Measurements from ENCODE around the gene CLPTM1L. TPM values are rescaled to one million over a fixed set of nuclear protein-coding genes. Genes with fewer than 3 reads are reported as not detected.
"Not testable (repeated sequence)": the region's sequence is repeated elsewhere in the genome, so short reads cannot be mapped to it uniquely, and the experiment has no call there.

CLPTM1L gene
- total and polyA plus RNA-seq, 12 donors = 40.7 to 96.5 (median 83.2) TPM

GRCh38 chr5:1363160-1363559 is 18.3 kb upstream of the CLPTM1L start:
- peaks cover 30% of the 10 kb centered on the region for H3K27me3 ChIP-seq
- no peaks in the 10 kb centered on the region for H3K9me3 ChIP-seq (replicated peaks in 1 of 3)
- H3K4me3 ChIP-seq = no peak overlapping the region
- no peak overlapping the region for H3K27ac ChIP-seq
- no peaks in the 10 kb centered on the region for H3K4me1 ChIP-seq (replicated peaks in 1 of 2)
- intact Hi-C loops (cut with DNase I) = no loop called here
- 36 to 47% (median 38%) methylated on average over 6 of the region's 6 CpGs for WGBS, 4 donors
- H3K36me3 ChIP-seq (replicated peaks in 1 of 2) = no peaks in the 10 kb centered on the region
- DNase-seq = no peak
- TF ChIP-seq CTCF (IDR thresholded peaks at IDR 0.05) (no peak), POLR2A (IDR thresholded peaks at IDR 0.05) (no peak)

- H3K27me3 ChIP-seq = peaks cover 36% of the 10 kb centered on the region
- no peaks in the 10 kb centered on the region for H3K36me3 ChIP-seq (replicated peaks in 1 of 2)
- H3K27ac ChIP-seq = no peak overlapping the region
- intact Hi-C loops (cut with DNase I) = no loop called here
- no peaks in the 10 kb centered on the region for H3K9me3 ChIP-seq (replicated peaks in 1 of 3)
- no peak for DNase-seq
- H3K4me3 ChIP-seq = no peak overlapping the region
- 75 to 80% (median 77%) methylated on average over 29 of the region's 29 CpGs for WGBS, 4 donors
- no peak for TF ChIP-seq CTCF (IDR thresholded peaks at IDR 0.05)
- no peak for TF ChIP-seq POLR2A (IDR thresholded peaks at IDR 0.05)
- no peaks in the 10 kb centered on the region for H3K4me1 ChIP-seq (replicated peaks in 1 of 2)
Measured at GRCh38 chr5:1362242-1363015, 17.5 kb upstream of the CLPTM1L start.

GRCh38 chr5:1360861-1361260 is 16.0 kb upstream of the CLPTM1L start:
- DNase-seq = no peak
- WGBS, 4 donors = 53 to 81% (median 61%) methylated on average over 3 to 4 of the region's 4 CpGs
- Histone ChIP-seq H3K4me3 (no peak overlapping the region), H3K4me1 (replicated peaks in 1 of 2) (no peaks in the 10 kb centered on the region), H3K27me3 (peaks cover 37% of the 10 kb centered on the region), H3K36me3 (replicated peaks in 1 of 2) (no peaks in the 10 kb centered on the region), H3K27ac (no peak overlapping the region), H3K9me3 (replicated peaks in 1 of 3) (no peaks in the 10 kb centered on the region)
- intact Hi-C loops (cut with DNase I) = no loop called here
- TF ChIP-seq POLR2A (IDR thresholded peaks at IDR 0.05) (no peak), CTCF (IDR thresholded peaks at IDR 0.05) (no peak)

GRCh38 chr5:1360367-1360766 is 15.5 kb upstream of the CLPTM1L start:
- H3K4me1 ChIP-seq (replicated peaks in 1 of 2); H3K4me3 ChIP-seq; H3K9me3 ChIP-seq (replicated peaks in 1 of 3); intact Hi-C loops (cut with DNase I); DNase-seq; H3K36me3 ChIP-seq (replicated peaks in 1 of 2); H3K27ac ChIP-seq: not testable (repeated sequence)
- WGBS, 4 donors = 69 to 75% (median 72%) methylated on average over 7 of the region's 7 CpGs
- H3K27me3 ChIP-seq = peaks cover 37% of the 10 kb centered on the region

DNA sequence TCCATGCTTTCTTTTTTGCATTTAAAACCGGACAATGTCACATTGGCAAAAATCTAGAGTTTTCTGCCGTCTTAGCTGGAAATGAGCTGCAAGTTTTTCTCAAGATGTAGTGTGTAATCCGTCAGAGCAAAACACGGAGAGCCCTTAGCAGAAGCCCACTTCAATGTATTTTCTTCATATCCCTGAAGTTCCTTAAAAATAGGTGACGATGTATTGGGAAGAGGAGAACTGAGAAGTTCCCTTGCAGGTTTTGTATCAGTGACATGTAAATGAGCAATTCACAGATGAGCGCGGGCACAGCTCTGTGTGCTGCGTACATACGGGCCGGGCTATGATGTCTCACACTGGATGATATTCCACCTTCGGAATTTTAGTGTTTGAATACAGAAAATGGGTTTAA is 14.8 kb upstream of the CLPTM1L start:
- no peak for DNase-seq
- intact Hi-C loops (cut with DNase I) = no loop called here
- Histone ChIP-seq H3K4me1 (replicated peaks in 1 of 2) (no peaks in the 10 kb centered on the region), H3K4me3 (no peak overlapping the region), H3K27me3 (peaks cover 37% of the 10 kb centered on the region), H3K36me3 (replicated peaks in 1 of 2) (no peaks in the 10 kb centered on the region), H3K9me3 (replicated peaks in 1 of 3) (no peaks in the 10 kb centered on the region), H3K27ac (no peak overlapping the region)
- 71 to 89% (median 78%) methylated on average over 11 of the region's 11 CpGs for WGBS, 4 donors
- no peak for TF ChIP-seq CTCF (IDR thresholded peaks at IDR 0.05)

All from adrenal gland (tissue), 12 donors.